Stimulated activated CD8-positive, alpha-beta memory T cell treated with anti-CD3 and anti-CD28 coated beads, Interleukin-12 subunit alpha, Interleukin-12 subunit beta, amount 100 ng/mL, for 24 hours (primary cell): Measurements from ENCODE around the gene ZNF385D.

Experiments
- DNase-seq: peaks from one replicate; pipeline ENCODE4 v3.0.0-alpha.2; 2020; ENCODE audit errors: extremely low read depth

ZNF385D gene

DNA sequence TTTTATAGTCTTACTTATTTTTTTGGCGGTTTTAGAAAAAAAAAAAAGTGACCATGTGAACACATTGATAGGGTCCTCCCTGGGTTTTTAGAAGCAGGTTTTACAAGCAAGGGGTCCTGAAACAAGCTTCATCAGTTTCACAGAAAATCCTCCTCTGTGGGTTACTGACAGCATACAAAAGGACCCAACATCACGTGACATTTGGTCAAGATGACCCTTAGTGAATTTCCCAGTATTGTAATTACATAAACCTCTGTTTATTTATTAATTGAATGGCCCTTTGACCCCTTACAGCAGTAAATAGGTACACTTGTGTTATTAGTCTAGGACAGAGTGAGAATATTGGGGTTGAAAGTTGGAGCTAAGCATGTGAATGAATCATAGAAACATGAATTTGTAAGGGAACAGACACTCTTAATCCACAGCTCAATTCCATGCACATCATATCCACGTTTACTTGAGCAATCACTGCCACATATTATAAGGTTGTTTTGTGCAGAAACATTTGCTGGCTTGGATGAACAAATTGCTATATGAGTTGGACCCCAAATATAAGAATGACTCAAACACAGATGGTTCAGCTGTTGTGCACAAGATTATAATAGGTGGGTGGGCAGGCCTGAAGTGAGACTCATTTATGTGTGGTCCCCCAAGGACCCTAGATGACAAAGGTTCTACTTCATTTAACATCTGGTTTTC lies 137.5 kb downstream of the ZNF385D start:
- no peak for DNase-seq

GRCh38 chr3:21601178-21601577 lies 149.8 kb downstream of the ZNF385D start:
- DNase-seq = no peak

DNA sequence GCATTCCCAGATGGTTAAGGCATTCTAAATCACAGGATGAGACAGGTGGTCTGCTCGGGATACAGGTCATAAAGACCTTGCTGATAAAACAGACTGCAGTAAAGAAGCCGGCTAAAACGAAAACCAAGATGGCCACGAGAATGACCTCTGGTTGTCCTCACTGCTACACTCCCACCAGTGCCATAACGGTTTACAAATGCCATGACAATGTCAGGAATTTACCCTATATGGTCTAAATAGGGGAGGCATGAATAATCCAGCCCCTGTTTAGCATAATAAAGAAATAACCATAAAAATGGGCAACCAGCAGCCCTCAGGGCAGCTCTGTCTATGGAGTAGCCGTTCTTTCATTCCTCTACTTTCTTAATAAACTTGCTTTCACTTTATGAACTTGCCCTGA lies 151.1 kb downstream of the ZNF385D start:
- DNase-seq = no peak

- DNase-seq = no peak
Observed at GRCh38 chr3:21592828-21593227, 158.2 kb downstream of the ZNF385D start.

DNA sequence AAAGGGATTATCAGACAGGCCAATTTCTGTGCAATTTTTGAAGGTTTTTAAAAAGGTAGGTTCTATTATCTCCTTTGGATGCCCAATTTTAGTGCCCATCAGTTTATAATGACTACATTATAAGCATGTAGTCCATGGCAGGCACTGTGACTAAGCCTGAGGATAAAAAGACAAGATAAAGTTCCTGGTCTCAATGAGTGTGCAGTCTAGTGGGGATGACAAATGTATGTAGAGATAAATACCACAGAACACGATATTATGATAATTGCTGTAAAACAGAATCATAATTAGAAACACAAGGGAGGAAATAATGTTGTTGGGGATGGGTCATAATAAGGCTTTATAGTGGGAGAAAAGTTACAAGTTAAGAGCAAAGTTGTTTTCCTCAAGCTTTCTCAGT lies 163.1 kb downstream of the ZNF385D start:
- no peak for DNase-seq

DNA sequence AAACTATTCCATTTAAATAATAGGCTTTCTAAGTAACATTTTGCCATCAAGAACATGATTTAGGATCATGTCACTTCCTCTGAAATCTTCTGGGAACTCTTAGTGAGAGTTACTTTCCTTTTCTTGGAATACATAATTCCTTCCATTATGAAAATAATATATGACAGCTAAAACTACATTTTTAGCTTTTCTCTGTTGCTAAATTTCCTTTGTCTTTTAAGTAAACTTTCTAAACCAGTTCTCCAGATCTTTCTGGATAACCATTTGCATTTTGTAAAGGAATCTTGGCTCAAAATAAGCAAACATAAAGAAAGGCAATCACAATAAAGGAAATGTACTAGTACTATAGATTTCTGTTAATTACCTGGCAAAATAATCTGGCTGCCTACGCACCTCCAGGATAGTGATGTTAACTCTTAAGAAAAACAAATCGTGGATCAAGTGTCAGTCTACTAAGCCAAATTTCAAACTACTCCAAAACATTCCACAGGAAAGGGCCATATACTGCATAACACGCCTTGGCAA lies 165.7 kb downstream of the ZNF385D start:
- DNase-seq = no peak

GRCh38 chr3:21573291-21573690 lies 177.7 kb downstream of the ZNF385D start:
- no peak for DNase-seq

- no peak for DNase-seq
Observed at GRCh38 chr3:21564531-21564930, 186.5 kb downstream of the ZNF385D start.

- DNase-seq = no peak
Observed at GRCh38 chr3:21562243-21562642, 188.8 kb downstream of the ZNF385D start.

- no peak for DNase-seq
Observed at GRCh38 chr3:21561472-21561871, 189.5 kb downstream of the ZNF385D start.

DNA sequence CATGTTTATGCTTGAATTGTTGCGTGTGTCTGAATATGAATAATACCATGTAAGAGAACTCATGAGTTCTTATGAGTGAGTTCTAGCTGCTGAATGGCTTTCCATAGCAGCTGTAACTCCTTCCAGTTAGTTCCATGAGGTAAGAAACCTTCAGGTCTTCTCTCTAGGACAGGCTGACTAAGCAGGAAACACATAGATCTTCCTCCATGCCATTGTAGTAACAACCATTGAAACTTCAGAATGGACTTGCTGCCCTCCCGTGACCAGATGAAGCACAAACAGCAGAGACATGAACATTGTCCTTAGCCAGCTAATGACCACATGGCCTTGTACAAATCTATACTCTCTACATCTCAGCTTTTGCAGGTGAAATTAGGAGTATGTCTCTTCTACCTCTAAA lies 200.0 kb downstream of the ZNF385D start:
- DNase-seq = no peak

DNA sequence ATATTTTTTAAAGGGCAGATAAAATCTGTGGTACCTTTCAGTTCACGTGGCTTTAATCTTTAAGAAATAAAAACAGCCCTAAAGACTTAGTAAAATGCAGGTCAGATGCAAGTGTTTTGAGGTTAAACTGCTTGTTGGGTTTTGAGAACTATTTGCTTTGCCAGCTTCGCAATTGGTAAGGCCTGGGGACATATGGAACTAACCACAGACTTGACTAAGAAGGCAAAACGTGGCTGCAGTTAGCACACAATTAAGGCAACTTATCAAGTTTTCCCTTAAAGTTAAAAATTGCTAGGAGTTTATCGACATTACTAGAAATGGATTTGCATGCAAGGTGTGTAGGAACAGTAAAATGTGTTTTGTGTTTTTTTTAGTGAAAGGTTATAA lies 206.9 kb downstream of the ZNF385D start:
- no peak for DNase-seq

- no peak for DNase-seq
Observed at GRCh38 chr3:21543380-21544075, 207.5 kb downstream of the ZNF385D start.

DNA sequence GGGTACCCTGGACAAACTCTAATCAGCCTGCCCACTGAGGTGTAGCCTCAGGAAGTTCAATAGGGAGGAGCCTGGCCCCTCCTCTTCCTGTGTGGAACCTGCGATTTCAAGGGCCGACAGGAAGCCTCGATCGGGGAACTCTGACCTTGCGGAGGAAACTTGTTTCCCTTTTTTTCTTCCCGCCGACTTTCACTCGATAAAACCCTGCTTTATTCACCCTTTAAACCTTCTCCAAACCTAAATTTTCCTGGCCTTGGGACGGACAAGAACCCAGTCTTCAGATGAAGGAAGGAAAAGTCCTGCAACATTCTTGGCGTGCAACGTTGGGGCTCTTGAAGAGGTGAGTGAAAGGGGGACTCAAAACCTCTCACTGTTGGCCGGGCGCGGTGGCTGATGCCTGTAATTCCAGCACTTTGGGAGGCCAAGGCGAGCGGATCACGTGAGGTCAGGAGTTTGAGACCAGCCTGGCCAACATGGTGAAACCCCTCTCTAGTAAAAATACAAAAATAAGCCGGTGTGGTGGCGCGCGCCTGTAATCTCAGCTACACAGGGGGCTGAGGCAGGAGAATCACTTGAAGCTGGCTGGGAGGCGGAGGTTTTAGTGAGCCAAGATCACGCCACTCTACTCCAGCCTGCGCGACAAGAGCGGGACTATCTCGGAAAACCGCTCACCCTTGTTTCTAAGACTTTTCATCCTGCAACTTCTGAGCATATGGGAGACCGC lies 208.2 kb downstream of the ZNF385D start:
- no peak for DNase-seq

DNA sequence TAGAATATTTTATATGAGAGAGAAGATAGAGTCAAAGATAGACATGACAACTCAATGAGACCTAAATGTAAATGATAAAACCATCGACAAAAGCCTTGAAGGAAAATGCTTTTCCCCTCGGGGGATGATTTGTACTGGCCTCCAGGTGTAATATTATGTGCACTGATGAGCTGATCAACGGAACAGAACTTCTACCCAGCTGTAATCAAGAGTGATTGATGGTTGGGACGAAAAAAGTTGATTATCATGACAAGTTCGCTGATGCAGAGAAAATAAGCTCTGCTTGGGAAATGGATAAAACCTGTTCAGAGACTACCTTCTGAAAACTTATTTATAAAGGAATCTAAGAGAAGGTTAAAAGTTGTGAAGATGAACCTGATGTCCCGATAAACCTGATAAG lies 210.7 kb downstream of the ZNF385D start:
- DNase-seq = no peak

- DNase-seq = no peak
Observed at GRCh38 chr3:21534462-21534861, 216.5 kb downstream of the ZNF385D start.

DNA sequence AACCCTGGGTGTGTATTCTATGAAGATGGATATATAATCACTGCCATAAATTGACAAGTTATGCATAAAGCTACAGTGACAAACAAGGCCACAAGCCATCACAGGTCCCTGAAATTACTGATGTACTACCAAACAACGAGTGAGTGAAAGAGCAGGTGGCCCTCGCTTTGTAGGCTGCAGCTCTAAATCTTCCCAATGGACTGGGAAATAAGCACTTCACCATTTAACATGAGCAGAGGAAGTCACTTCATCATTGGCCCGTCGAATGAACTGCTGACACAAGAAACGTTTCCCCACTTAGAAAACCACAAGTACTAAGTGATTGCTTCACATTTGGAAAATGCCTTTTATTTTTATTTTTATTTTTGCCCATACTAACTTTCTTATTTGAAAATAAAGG lies 218.0 kb downstream of the ZNF385D start:
- no peak for DNase-seq

DNA sequence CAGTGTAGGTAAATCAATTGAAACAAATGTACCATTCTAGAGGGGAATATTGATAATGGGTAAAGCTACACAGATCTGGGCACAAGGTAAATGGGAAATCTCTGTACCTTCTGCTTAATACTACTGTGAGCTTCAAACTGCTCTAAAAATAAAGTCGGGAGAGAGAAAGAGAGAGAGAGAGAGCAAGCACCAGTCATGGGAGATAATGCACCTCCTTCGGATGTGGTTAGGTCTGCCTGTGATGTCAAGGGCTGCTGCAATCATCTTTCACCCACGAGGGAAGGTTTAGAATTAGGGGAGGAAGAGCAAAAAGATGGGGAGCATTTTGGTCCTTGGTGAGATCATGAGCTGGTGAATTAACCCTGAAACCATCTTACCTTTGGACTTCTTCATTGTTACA lies 219.1 kb downstream of the ZNF385D start:
- DNase-seq = no peak

- no peak for DNase-seq
Observed at GRCh38 chr3:21528291-21528995, 222.6 kb downstream of the ZNF385D start.

- no peak for DNase-seq
Observed at GRCh38 chr3:21526461-21526860, 224.5 kb downstream of the ZNF385D start.

- DNase-seq = no peak
Observed at GRCh38 chr3:21524133-21524532, 226.9 kb downstream of the ZNF385D start.
